IMR-90 (cell line): ENCODE results near the gene FADS1. TPM values are rescaled to one million over a fixed set of nuclear protein-coding genes. Genes with fewer than 3 reads are reported as not detected.

Experiments
- ATAC-seq: fragments of 200-7000 bp; cut with Tn5 transposase; 2 replicates; pipeline ENCODE4 v1.9.1; 2020; ENCODE audit warnings: low read depth, mild to moderate bottlenecking, moderate library complexity
- BruUV-seq: library from RNA; stranded (reverse); fragments of 400-500 nt; replicated peaks from 2 replicates; lab custom pipeline; 2021; lab: Mats Ljungman, UMichigan
- CTCF ChIA-PET: fragments of 300-600 bp; formaldehyde crosslinking; extraction: SDS; loops from one replicate; lab custom pipeline; 2021; ENCODE audit warnings: antibody characterized with exemption; lab: Yijun Ruan, JAX
- POLR2A ChIA-PET: fragments of 300-600 bp; sonication (Branson Sonifier 250); formaldehyde crosslinking; loops from one replicate; lab custom pipeline; 2022; ENCODE audit warnings: antibody characterized with exemption; ENCODE audit not compliant: unreplicated experiment; lab: Charles Lee
- DNase-seq: peaks from one replicate; pipeline ENCODE4 v3.0.0; 2013
- H2AFZ ChIP-seq: replicated peaks from 2 replicates; pipeline ENCODE3; 2013; ENCODE audit warnings: low read length, mild to moderate bottlenecking; ENCODE audit not compliant: poor library complexity
- H2AK5ac ChIP-seq: 2 replicates; pipeline ENCODE4 v1.6.1; 2013; ENCODE audit warnings: low read depth, low read length, inconsistent platforms
- H2AK9ac ChIP-seq: replicated peaks from 2 replicates; pipeline ENCODE3; 2013; ENCODE audit warnings: mild to moderate bottlenecking, low read depth, low read length, moderate library complexity; ENCODE audit not compliant: poor library complexity
- H2BK120ac ChIP-seq: 2 replicates; pipeline ENCODE4 v1.6.1; 2013; ENCODE audit warnings: low read depth, low read length, inconsistent platforms
- H2BK15ac ChIP-seq: 3 replicates; pipeline ENCODE4 v1.6.1; 2013; ENCODE audit warnings: low read depth, low read length, inconsistent platforms
- H2BK20ac ChIP-seq: 2 replicates; pipeline ENCODE4 v1.6.1; 2013; ENCODE audit warnings: low read depth, mild to moderate bottlenecking, inconsistent platforms, low read length, moderate library complexity
- H2BK5ac ChIP-seq: 2 replicates; pipeline ENCODE4 v1.6.1; 2013; ENCODE audit warnings: mild to moderate bottlenecking, low read depth, low read length, inconsistent platforms; ENCODE audit not compliant: poor library complexity, severe bottlenecking
- H3K14ac ChIP-seq: replicated peaks from 2 replicates; pipeline ENCODE4 v1.6.1; 2013; ENCODE audit warnings: low read depth, low read length, inconsistent platforms
- H3K18ac ChIP-seq: 2 replicates; pipeline ENCODE4 v1.6.1; 2013; ENCODE audit warnings: low read depth, low read length, control low read depth
- H3K23ac ChIP-seq: 2 replicates; pipeline ENCODE4 v1.6.1; 2013; ENCODE audit warnings: low read depth, low read length, inconsistent platforms
- H3K27ac ChIP-seq: 2 replicates; pipeline ENCODE4 v1.5.1; 2013; ENCODE audit warnings: mild to moderate bottlenecking, control low read depth, low read length; ENCODE audit not compliant: insufficient read depth
- H3K27me3 ChIP-seq: 2 replicates; pipeline ENCODE4 v1.6.1; 2013; ENCODE audit warnings: low read length; ENCODE audit not compliant: control insufficient read depth, insufficient read depth
- H3K36me3 ChIP-seq: 2 replicates; pipeline ENCODE4 v1.6.1; 2013; ENCODE audit warnings: low read length, mixed read lengths; ENCODE audit not compliant: control insufficient read depth, insufficient read depth
- H3K4ac ChIP-seq: 2 replicates; pipeline ENCODE4 v1.6.1; 2013; ENCODE audit warnings: low read depth, low read length, inconsistent platforms
- H3K4me1 ChIP-seq: 2 replicates; pipeline ENCODE4 v1.6.1; 2013; ENCODE audit warnings: low read length, mixed read lengths; ENCODE audit not compliant: control insufficient read depth, insufficient read depth
- H3K4me2 ChIP-seq: 2 replicates; pipeline ENCODE4 v1.6.1; 2013; ENCODE audit warnings: low read depth, mild to moderate bottlenecking, control low read depth, low read length, moderate library complexity
- H3K4me3 ChIP-seq: 2 replicates; pipeline ENCODE4 v1.5.1; 2013; ENCODE audit warnings: low read depth, mild to moderate bottlenecking, control low read depth, low read length, moderate library complexity; ENCODE audit not compliant: insufficient read depth
- H3K56ac ChIP-seq: 2 replicates; pipeline ENCODE4 v1.6.1; 2013; ENCODE audit warnings: low read length, inconsistent platforms; ENCODE audit not compliant: insufficient read depth; ENCODE audit errors: extremely low read depth
- H3K79me1 ChIP-seq, 2 experiments: 2 replicates each; pipeline ENCODE4 v1.6.1; 2013; ENCODE audit warnings: low read length in 2 of 2, inconsistent platforms in 1 of 2, low read depth in 1 of 2
- H3K9ac ChIP-seq: 2 replicates; pipeline ENCODE4 v1.6.1; 2013; ENCODE audit warnings: low read depth, low read length, control low read depth
- H3K9me1 ChIP-seq: 2 replicates; pipeline ENCODE4 v1.6.1; 2013; ENCODE audit warnings: low read length, inconsistent platforms; ENCODE audit not compliant: insufficient read depth
- H3K9me3 ChIP-seq: 2 replicates; pipeline ENCODE4 v1.6.1; 2013; ENCODE audit warnings: low read length; ENCODE audit not compliant: control insufficient read depth, insufficient read depth
- H4K20me1 ChIP-seq: 2 replicates; pipeline ENCODE4 v1.6.1; 2013; ENCODE audit warnings: low read length, inconsistent platforms; ENCODE audit not compliant: insufficient read depth
- H4K5ac ChIP-seq: 2 replicates; pipeline ENCODE4 v1.6.1; 2013; ENCODE audit warnings: mild to moderate bottlenecking, low read depth, low read length, control low read depth
- H4K8ac ChIP-seq, 2 experiments: 2 replicates each; pipeline ENCODE4 v1.6.1; 2013; ENCODE audit warnings: low read depth in 2 of 2, low read length in 2 of 2, control low read depth in 1 of 2, inconsistent platforms in 1 of 2
- H4K91ac ChIP-seq: 2 replicates; pipeline ENCODE4 v1.6.1; 2013; ENCODE audit warnings: low read depth, low read length, inconsistent platforms; ENCODE audit not compliant: insufficient read depth
- BHLHE40 ChIP-seq: fragments of 150-350 bp; IDR thresholded peaks from 2 replicates; pipeline ENCODE4 v1.6.1; 2016; ENCODE audit warnings: mild to moderate bottlenecking, low read depth, low read length
- FOS ChIP-seq: fragments of 150-350 bp; IDR thresholded peaks from 2 replicates; pipeline ENCODE4 v1.6.1; 2016; ENCODE audit warnings: low read depth, low read length
- MAFK ChIP-seq: IDR thresholded peaks from 2 replicates; pipeline ENCODE4 v1.6.1; 2012; ENCODE audit warnings: low read depth, low read length, improper control_type of control experiment
- MAZ ChIP-seq: IDR thresholded peaks from 2 replicates; pipeline ENCODE4 v1.6.1; 2012; ENCODE audit warnings: low read depth, mild to moderate bottlenecking, low read length, improper control_type of control experiment, moderate library complexity, borderline replicate concordance
- NFE2L2 ChIP-seq: fragments of 150-350 bp; IDR thresholded peaks from 2 replicates; pipeline ENCODE4 v1.6.1; 2016; ENCODE audit warnings: low read depth, mild to moderate bottlenecking, low read length
- POLR2A ChIP-seq: IDR thresholded peaks from 2 replicates; pipeline ENCODE4 v1.6.1; 2012; ENCODE audit warnings: mild to moderate bottlenecking, low read depth, low read length
- WGBS, 2 experiments: methylation state at CpG; one replicate each; pipeline versions ENCODE4 v1.1.5 to v1.1.7; 2013; ENCODE audit warnings: missing lambda C conversion rate in 2 of 2; ENCODE audit not compliant: insufficient read length in 1 of 2; ENCODE audit errors: extremely low coverage in 2 of 2; 5-methylcytosine and 5-hydroxymethylcytosine counted together
- dilution Hi-C: fragments of 300-500 bp; cut with HindIII; formaldehyde crosslinking; loops from one replicate; pipeline ENCODE4 v1.14.3; 2018; ENCODE audit warnings: low sequenced_read_pairs; ENCODE audit not compliant: unreplicated experiment
- in situ Hi-C: fragments of 300-500 bp; cut with MboI; formaldehyde crosslinking; loops from 3 replicates; pipeline ENCODE4 v1.14.3; 2019; ENCODE audit warnings: low sequenced_read_pairs, inconsistent platforms, mixed read lengths
- intact Hi-C: fragments of 100-400 bp; cut with micrococcal nuclease; formaldehyde crosslinking; loops from 2 replicates; pipeline ENCODE4 v1.10.0; 2022
- polyA plus RNA-seq, 3 experiments: library from polyadenylated mRNA; depleted of rRNA; stranded (reverse); fragments of >200 nt; gene quantifications; 2 replicates each; pipeline ENCODE4 v1.2.3, GENCODE V29; 2012; ENCODE audit warnings: low replicate concordance in 1 of 3
- total RNA-seq: library from RNA; depleted of rRNA; stranded (reverse); fragments of >200 nt; gene quantifications from 2 replicates; pipeline ENCODE4 v1.2.3, GENCODE V29; 2012

Gene FADS1
- total and polyA plus RNA-seq, 2 of the 4 experiments (the other 2 are of a cell fraction): 16.3 to 18.4 TPM

DNA sequence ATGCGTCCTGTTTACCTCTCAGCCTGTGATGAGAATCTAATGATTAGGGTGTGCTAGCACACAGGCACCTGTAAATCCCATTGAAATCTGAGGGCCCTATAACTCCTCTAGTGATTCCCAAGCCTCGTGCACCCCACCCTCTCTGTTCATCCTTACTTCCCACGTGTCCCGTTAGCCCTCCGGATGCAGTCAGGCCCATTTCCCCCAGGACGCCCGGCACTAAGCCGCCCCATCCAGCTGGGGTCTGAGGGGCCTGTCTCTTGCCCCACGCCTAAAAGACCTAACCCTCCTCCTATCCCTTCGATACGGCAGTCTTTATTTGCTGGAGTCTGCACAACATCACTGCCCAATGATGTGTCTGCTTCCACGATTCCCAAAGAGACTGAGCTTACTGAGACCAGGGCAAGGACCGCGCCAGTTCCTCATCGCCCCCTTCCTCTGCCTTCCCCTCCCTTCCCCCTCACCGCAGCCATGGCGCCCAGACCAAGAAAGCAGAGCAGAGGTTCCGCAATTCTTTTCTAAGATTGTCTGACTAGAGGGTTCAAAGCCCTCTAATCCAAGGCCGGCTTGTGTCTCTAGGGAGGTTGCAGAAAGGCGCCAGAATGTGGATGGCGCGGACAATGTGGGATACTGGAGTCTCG is 10.2 kb upstream of the FADS1 start (continued):
- no peak for TF ChIP-seq BHLHE40
- no peak for TF ChIP-seq POLR2A

DNA sequence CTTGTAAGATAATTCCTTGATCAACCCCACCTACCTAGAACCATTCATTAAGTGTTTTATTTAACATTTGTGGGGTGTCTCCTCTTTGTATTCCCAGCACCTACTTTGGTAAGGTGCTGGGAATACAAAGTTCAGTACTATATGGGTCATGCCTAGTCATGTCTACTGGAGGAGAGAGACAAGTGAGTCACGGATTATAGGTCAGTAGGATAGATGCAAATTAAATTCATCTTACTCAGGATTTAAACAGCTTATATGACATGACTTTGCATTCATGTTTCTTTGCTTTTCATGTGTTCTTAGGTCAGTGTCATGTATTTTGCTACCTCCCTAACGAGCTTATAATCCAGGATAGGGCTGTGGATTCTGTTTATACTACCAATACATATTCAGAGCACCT is 3.4 kb upstream of the FADS1 start:
- Histone ChIP-seq H2BK120ac (peak overlapping the region; percentile 41; the same call in 1 of the 2 replicates), H2AFZ (no peak overlapping the region), H3K9ac (no peak overlapping the region), H3K36me3 (no peaks in the 10 kb centered on the region), H3K23ac (no peak overlapping the region), H2BK5ac (peak overlapping the region; percentile 47), H3K18ac (peak overlapping the region; percentile 53; the same call in 1 of the 2 replicates), H4K8ac (peak overlapping the region in 1 of 2 experiments; percentile 48; a peak in 1 of 4 replicates), H3K56ac (no peak overlapping the region), H3K4me3 (no peak overlapping the region), H3K27ac (no peak overlapping the region), H4K91ac (no peak overlapping the region), H3K79me1 (peaks cover 0 to 16% of the 10 kb centered on the region in 2 experiments; a peak in 2 of 4 replicates), H2AK5ac (peak overlapping the region; percentile 69; the same call in 1 of the 2 replicates), H4K20me1 (no peaks in the 10 kb centered on the region), H3K27me3 (no peaks in the 10 kb centered on the region), H3K4me2 (no peak overlapping the region; the same call in 1 of the 2 replicates), H3K9me3 (no peaks in the 10 kb centered on the region), H3K4ac (no peak overlapping the region), H2BK15ac (peak overlapping the region; percentile 36; the same call in 1 of the 3 replicates), H3K9me1 (no peaks in the 10 kb centered on the region), H2BK20ac (peak overlapping the region; percentile 53; the same call in 1 of the 2 replicates), H4K5ac (no peak overlapping the region; the same call in 1 of the 2 replicates), H3K14ac (peak overlapping the region; percentile 55; the same call in 1 of the 2 replicates), H3K4me1 (peaks cover 5% of the 10 kb centered on the region; the same call in 1 of the 2 replicates), H2AK9ac (no peak overlapping the region)
- ATAC-seq (no peak), DNase-seq (peak; percentile 65)
- no CpG with 5 or more reads among the region's 2 CpGs for WGBS, 2 experiments
- dilution Hi-C loops (no loop called here), intact Hi-C loops (no loop called here), in situ Hi-C loops (no loop called here)
- TF ChIP-seq NFE2L2: peak; percentile 68; the same call in 1 of the 2 replicates
- no peak for TF ChIP-seq MAZ
- peak; percentile 42; the same call in 1 of the 2 replicates for TF ChIP-seq FOS
- peak; percentile 24; the same call in 1 of the 2 replicates for TF ChIP-seq MAFK
- POLR2A ChIA-PET: no interaction called here
- BruUV-seq: no TSS peak
- CTCF ChIA-PET: interaction anchor here (1.2 kb wide), 1 partner anchor 23 kb away, joined by 3 read pairs; no protein-coding TSS in a partner anchor
